Measurements from ENCODE around the gene APBA1. TPM values are rescaled to one million over a fixed set of nuclear protein-coding genes. Genes with fewer than 3 reads are reported as not detected.

APBA1 gene
- total RNA-seq, 1 donor from 2014 or later: 5.9 TPM

DNA sequence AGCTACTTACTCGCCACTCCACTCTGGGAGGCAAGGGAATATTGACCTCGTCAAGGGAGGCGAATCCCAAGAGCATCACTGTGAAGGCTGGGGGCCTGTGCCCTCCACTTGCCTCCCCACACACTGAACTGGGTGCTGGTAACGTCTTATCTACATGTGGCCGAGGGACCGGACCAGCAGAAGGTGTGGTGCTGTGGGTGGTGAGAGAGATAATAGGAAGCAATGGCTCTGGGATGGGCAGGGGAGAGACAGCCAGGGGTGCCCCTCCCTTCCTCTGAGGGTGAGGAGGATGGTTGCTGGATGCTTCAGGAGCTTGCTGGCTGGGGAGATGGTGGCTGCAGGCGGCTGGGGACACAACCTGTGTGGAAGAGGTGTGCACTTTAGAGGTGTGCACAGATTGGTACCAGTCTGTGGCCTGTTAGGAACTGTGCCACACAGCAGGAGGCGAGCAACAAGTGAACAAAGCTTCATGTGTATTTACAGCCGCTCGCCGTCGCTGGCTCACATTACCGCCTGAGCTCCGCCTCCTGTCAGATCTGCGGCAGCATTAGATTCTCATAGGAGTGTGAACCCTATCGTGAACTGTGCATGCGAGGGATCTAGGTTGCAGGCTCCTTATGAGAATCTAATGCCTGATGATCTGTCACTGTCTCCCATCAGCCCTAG lies 246.9 kb downstream of the APBA1 start:
- H3K4me3 Mint-ChIP-seq (ENCODE audit: unreplicated experiment): no peak overlapping the region
- no peak for FAIRE-seq
- Histone ChIP-seq H3K79me2 (ENCODE audit: insufficient read depth, low read length) (no peaks in the 10 kb centered on the region), H3K9me3 (ENCODE audit: insufficient read depth, low read depth, low read length) (no peaks in the 10 kb centered on the region), H3K27ac (ENCODE audit: low read depth, low read length) (no peak overlapping the region), H4K20me1 (ENCODE audit: insufficient read depth, low read length) (no peaks in the 10 kb centered on the region), H2AFZ (ENCODE audit: low read depth, low read length) (no peak overlapping the region), H3K36me3 (ENCODE audit: insufficient read depth, low read length) (no peaks in the 10 kb centered on the region), H3K4me1 (ENCODE audit: insufficient read depth, low read length) (no peaks in the 10 kb centered on the region), H3K4me2 (ENCODE audit: low read length) (no peak overlapping the region), H3K9ac (ENCODE audit: low read length) (no peak overlapping the region), H3K4me3 (ENCODE audit: insufficient read depth, low read depth, low read length) (no peak overlapping the region), H3K27me3 (ENCODE audit: insufficient read depth, low read length) (no peaks in the 10 kb centered on the region)
- peaks cover 3% of the 10 kb centered on the region for H3K9me3 Mint-ChIP-seq (ENCODE audit: unreplicated experiment)
- no peaks in the 10 kb centered on the region for H3K4me1 Mint-ChIP-seq (ENCODE audit: low read depth, unreplicated experiment)
- TF ChIP-seq, protein P1, sequence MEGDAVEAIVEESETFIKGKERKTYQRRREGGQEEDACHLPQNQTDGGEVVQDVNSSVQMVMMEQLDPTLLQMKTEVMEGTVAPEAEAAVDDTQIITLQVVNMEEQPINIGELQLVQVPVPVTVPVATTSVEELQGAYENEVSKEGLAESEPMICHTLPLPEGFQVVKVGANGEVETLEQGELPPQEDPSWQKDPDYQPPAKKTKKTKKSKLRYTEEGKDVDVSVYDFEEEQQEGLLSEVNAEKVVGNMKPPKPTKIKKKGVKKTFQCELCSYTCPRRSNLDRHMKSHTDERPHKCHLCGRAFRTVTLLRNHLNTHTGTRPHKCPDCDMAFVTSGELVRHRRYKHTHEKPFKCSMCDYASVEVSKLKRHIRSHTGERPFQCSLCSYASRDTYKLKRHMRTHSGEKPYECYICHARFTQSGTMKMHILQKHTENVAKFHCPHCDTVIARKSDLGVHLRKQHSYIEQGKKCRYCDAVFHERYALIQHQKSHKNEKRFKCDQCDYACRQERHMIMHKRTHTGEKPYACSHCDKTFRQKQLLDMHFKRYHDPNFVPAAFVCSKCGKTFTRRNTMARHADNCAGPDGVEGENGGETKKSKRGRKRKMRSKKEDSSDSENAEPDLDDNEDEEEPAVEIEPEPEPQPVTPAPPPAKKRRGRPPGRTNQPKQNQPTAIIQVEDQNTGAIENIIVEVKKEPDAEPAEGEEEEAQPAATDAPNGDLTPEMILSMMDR (IDR thresholded peaks at IDR 0.05; ENCODE audit: insufficient read depth, low read depth, low read length): no peak
- TF ChIP-seq EZH2 (IDR thresholded peaks at IDR 0.05; ENCODE audit: insufficient read depth, low read length): no peak
- H3K36me3 Mint-ChIP-seq (ENCODE audit: low read depth, unreplicated experiment): no peaks in the 10 kb centered on the region
- no peak overlapping the region for H3K27ac Mint-ChIP-seq (ENCODE audit: unreplicated experiment)
- no peak for DNase-seq (ENCODE audit: low read depth)
- H3K27me3 Mint-ChIP-seq (ENCODE audit: low read depth, unreplicated experiment): peaks cover 15% of the 10 kb centered on the region

- H3K9me3 Mint-ChIP-seq (ENCODE audit: unreplicated experiment): peaks cover 5% of the 10 kb centered on the region
- no peaks in the 10 kb centered on the region for H3K4me1 Mint-ChIP-seq (ENCODE audit: low read depth, unreplicated experiment)
- no peak overlapping the region for H3K4me2 ChIP-seq (ENCODE audit: low read length)
- H3K9ac ChIP-seq (ENCODE audit: low read length): no peak overlapping the region
- no peak overlapping the region for H3K4me3 Mint-ChIP-seq (ENCODE audit: unreplicated experiment)
- no peaks in the 10 kb centered on the region for H3K9me3 ChIP-seq (ENCODE audit: insufficient read depth, low read depth, low read length)
- no peaks in the 10 kb centered on the region for H3K27me3 ChIP-seq (ENCODE audit: insufficient read depth, low read length)
- no peaks in the 10 kb centered on the region for H3K36me3 ChIP-seq (ENCODE audit: insufficient read depth, low read length)
- no peak overlapping the region for H3K4me3 ChIP-seq (ENCODE audit: insufficient read depth, low read depth, low read length)
- H3K4me1 ChIP-seq (ENCODE audit: insufficient read depth, low read length): no peaks in the 10 kb centered on the region
- no peaks in the 10 kb centered on the region for H4K20me1 ChIP-seq (ENCODE audit: insufficient read depth, low read length)
- no peak for TF ChIP-seq EZH2 (IDR thresholded peaks at IDR 0.05; ENCODE audit: insufficient read depth, low read length)
- TF ChIP-seq, protein P1 (IDR thresholded peaks at IDR 0.05; ENCODE audit: insufficient read depth, low read depth, low read length): peak; percentile 70
- H3K27ac ChIP-seq (ENCODE audit: low read depth, low read length): no peak overlapping the region
- H3K27ac Mint-ChIP-seq (ENCODE audit: unreplicated experiment): no peak overlapping the region
- H3K79me2 ChIP-seq (ENCODE audit: insufficient read depth, low read length): no peaks in the 10 kb centered on the region
- H2AFZ ChIP-seq (ENCODE audit: low read depth, low read length): no peak overlapping the region
- DNase-seq (ENCODE audit: low read depth) (peak; percentile 22), FAIRE-seq (peak; percentile 41)
- peaks cover 2% of the 10 kb centered on the region for H3K36me3 Mint-ChIP-seq (ENCODE audit: low read depth, unreplicated experiment)
- H3K27me3 Mint-ChIP-seq (ENCODE audit: low read depth, unreplicated experiment): peaks cover 17% of the 10 kb centered on the region
These were observed 250.0 kb downstream of the APBA1 start for GRCh38 chr9:69421908-69422801.

Measured in astrocyte (in vitro differentiated cells and primary cell).